Measurements from ENCODE around the gene KISS1. TPM values are rescaled to one million over a fixed set of nuclear protein-coding genes. Genes with fewer than 3 reads are reported as not detected.

The KISS1 gene
- total and polyA plus RNA-seq, 2 donors (not counting 1 experiment from before 2014, with no cell fraction given), result 0.17 to 0.52 TPM

DNA sequence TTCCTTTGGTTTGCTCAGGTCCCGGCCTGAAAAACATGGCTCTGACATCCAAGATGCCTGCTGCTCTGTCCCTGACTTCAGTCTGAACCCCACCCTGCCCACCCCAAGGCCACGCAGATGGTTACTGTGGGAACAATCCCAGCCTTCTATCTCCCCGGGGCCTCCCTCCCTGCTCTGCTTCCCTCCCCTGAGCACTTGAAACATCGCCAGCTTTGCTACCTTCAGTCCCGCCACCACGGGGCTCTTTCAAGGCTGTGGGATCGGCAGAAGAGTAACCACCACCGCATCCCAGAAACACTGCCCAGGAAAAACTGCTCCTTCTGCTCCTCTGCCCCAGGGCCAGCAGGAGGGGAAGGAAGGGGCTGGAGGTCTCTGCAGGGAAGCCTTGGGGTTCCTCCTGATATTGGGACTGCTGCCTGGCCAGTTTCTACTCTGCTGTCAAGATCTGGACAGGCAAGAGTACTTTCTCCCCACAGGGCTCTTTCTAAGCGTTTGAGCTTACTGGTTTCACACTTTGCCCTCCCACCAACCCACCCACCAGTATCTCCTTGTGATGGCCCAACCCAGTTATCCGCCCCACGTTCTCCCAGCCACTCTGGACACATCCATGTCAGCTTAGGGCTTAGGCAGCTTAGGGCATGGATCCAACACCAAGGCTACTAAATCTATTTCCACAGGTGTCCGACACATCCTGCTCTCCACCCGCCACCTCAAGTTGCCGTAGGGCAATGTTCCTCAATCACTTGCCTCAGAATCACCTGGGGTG lies 52.8 kb downstream of the KISS1 start:
- no peaks in the 10 kb centered on the region for H3K36me3 ChIP-seq (ENCODE audit: control insufficient read depth, insufficient read depth, low read length)
- no peak overlapping the region for H3K27ac ChIP-seq (ENCODE audit: insufficient read depth, low read length)
- no peak overlapping the region for H3K4me2 ChIP-seq (ENCODE audit: extremely low read depth, insufficient read depth, low read length)
- H2AFZ ChIP-seq (ENCODE audit: low read length), result no peak overlapping the region
- H3K79me2 ChIP-seq (ENCODE audit: control insufficient read depth, insufficient read depth, low read length), result no peaks in the 10 kb centered on the region
- H3K4me3 ChIP-seq (replicated peaks in 1 of 4; ENCODE audit: control extremely low read depth in 1 of 4, insufficient read depth in 1 of 4, low read depth in 3 of 4, low read length in 4 of 4), result no peak overlapping the region
- no peaks in the 10 kb centered on the region for H3K4me1 ChIP-seq (ENCODE audit: control insufficient read depth, extremely low read depth, insufficient read depth, low read length)
- no peaks in the 10 kb centered on the region for H3K9me3 ChIP-seq (ENCODE audit: control insufficient read depth, insufficient read depth, low read depth, low read length)
- no peak for TF ChIP-seq EZH2 (IDR thresholded peaks at IDR 0.05; ENCODE audit: low read length, missing control alignments)
- TF ChIP-seq, protein P1, sequence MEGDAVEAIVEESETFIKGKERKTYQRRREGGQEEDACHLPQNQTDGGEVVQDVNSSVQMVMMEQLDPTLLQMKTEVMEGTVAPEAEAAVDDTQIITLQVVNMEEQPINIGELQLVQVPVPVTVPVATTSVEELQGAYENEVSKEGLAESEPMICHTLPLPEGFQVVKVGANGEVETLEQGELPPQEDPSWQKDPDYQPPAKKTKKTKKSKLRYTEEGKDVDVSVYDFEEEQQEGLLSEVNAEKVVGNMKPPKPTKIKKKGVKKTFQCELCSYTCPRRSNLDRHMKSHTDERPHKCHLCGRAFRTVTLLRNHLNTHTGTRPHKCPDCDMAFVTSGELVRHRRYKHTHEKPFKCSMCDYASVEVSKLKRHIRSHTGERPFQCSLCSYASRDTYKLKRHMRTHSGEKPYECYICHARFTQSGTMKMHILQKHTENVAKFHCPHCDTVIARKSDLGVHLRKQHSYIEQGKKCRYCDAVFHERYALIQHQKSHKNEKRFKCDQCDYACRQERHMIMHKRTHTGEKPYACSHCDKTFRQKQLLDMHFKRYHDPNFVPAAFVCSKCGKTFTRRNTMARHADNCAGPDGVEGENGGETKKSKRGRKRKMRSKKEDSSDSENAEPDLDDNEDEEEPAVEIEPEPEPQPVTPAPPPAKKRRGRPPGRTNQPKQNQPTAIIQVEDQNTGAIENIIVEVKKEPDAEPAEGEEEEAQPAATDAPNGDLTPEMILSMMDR (conservative IDR thresholded peaks at IDR 0.05 in 1 of 2, IDR thresholded peaks at IDR 0.05 in 1 of 2; ENCODE audit: low read depth in 1 of 2, low read length in 2 of 2), result no peak
- no peak for DNase-seq (ENCODE audit: low read depth in 2 of 2)
- H4K20me1 ChIP-seq (ENCODE audit: control insufficient read depth, extremely low read depth, insufficient read depth, low read length), result no peaks in the 10 kb centered on the region
- H3K27me3 ChIP-seq (ENCODE audit: control insufficient read depth, insufficient read depth, low read length), result peaks cover 10% of the 10 kb centered on the region
- no peak overlapping the region for H3K9ac ChIP-seq (ENCODE audit: insufficient read depth, low read length)

GRCh38 chr1:204142032-204142974 lies 54.0 kb downstream of the KISS1 start:
- Histone ChIP-seq H3K9ac (ENCODE audit: insufficient read depth, low read length) (no peak overlapping the region), H3K36me3 (ENCODE audit: control insufficient read depth, insufficient read depth, low read length) (no peaks in the 10 kb centered on the region), H3K4me3 (replicated peaks in 1 of 4; ENCODE audit: control extremely low read depth in 1 of 4, insufficient read depth in 1 of 4, low read depth in 3 of 4, low read length in 4 of 4) (no peak overlapping the region), H3K27me3 (ENCODE audit: control insufficient read depth, insufficient read depth, low read length) (peaks cover 4% of the 10 kb centered on the region), H3K27ac (ENCODE audit: insufficient read depth, low read length) (no peak overlapping the region), H3K4me1 (ENCODE audit: control insufficient read depth, extremely low read depth, insufficient read depth, low read length) (no peaks in the 10 kb centered on the region), H4K20me1 (ENCODE audit: control insufficient read depth, extremely low read depth, insufficient read depth, low read length) (no peaks in the 10 kb centered on the region), H2AFZ (ENCODE audit: low read length) (no peak overlapping the region), H3K79me2 (ENCODE audit: control insufficient read depth, insufficient read depth, low read length) (no peaks in the 10 kb centered on the region), H3K4me2 (ENCODE audit: extremely low read depth, insufficient read depth, low read length) (no peak overlapping the region), H3K9me3 (ENCODE audit: control insufficient read depth, insufficient read depth, low read depth, low read length) (no peaks in the 10 kb centered on the region)
- DNase-seq (ENCODE audit: low read depth in 2 of 2), result no peak
- no peak for TF ChIP-seq EZH2 (IDR thresholded peaks at IDR 0.05; ENCODE audit: low read length, missing control alignments)
- TF ChIP-seq, protein P1 (conservative IDR thresholded peaks at IDR 0.05 in 1 of 2, IDR thresholded peaks at IDR 0.05 in 1 of 2; ENCODE audit: low read depth in 1 of 2, low read length in 2 of 2), result no peak

GRCh38 chr1:204141131-204141530 lies 55.2 kb downstream of the KISS1 start:
- Histone ChIP-seq H4K20me1 (ENCODE audit: control insufficient read depth, extremely low read depth, insufficient read depth, low read length) (no peaks in the 10 kb centered on the region), H3K27ac (ENCODE audit: insufficient read depth, low read length) (no peak overlapping the region), H3K36me3 (ENCODE audit: control insufficient read depth, insufficient read depth, low read length) (no peaks in the 10 kb centered on the region), H3K9me3 (ENCODE audit: control insufficient read depth, insufficient read depth, low read depth, low read length) (no peaks in the 10 kb centered on the region), H3K4me3 (replicated peaks in 1 of 4; ENCODE audit: control extremely low read depth in 1 of 4, insufficient read depth in 1 of 4, low read depth in 3 of 4, low read length in 4 of 4) (no peak overlapping the region), H3K9ac (ENCODE audit: insufficient read depth, low read length) (no peak overlapping the region), H3K4me2 (ENCODE audit: extremely low read depth, insufficient read depth, low read length) (no peak overlapping the region), H3K4me1 (ENCODE audit: control insufficient read depth, extremely low read depth, insufficient read depth, low read length) (no peaks in the 10 kb centered on the region), H3K79me2 (ENCODE audit: control insufficient read depth, insufficient read depth, low read length) (no peaks in the 10 kb centered on the region), H3K27me3 (ENCODE audit: control insufficient read depth, insufficient read depth, low read length) (peaks cover 4% of the 10 kb centered on the region), H2AFZ (ENCODE audit: low read length) (no peak overlapping the region)
- no peak for DNase-seq (ENCODE audit: low read depth in 2 of 2)
- TF ChIP-seq EZH2 (IDR thresholded peaks at IDR 0.05; ENCODE audit: low read length, missing control alignments), result no peak
- TF ChIP-seq, protein P1 (conservative IDR thresholded peaks at IDR 0.05 in 1 of 2, IDR thresholded peaks at IDR 0.05 in 1 of 2; ENCODE audit: low read depth in 1 of 2, low read length in 2 of 2), result no peak
